Left ventricle myocardium superior (tissue), 1 donor: Measurements from ENCODE around the gene SEC11A. TPM values are rescaled to one million over a fixed set of nuclear protein-coding genes. Genes with fewer than 3 reads are reported as not detected.
"Not testable (repeated sequence)": the region's sequence is repeated elsewhere in the genome, so short reads cannot be mapped to it uniquely, and the experiment has no call there.

Source experiments
- ATAC-seq: fragments of 200-7000 bp; cut with Tn5 transposase; one replicate; pipeline ENCODE4 v1.9.1; 2020; ENCODE audit warnings: mild to moderate bottlenecking, moderate library complexity
- DNase-seq: peaks from one replicate; pipeline ENCODE4 v3.0.0-alpha.2; 2020
- intact Hi-C: fragments of 100-400 bp; cut with micrococcal nuclease; formaldehyde crosslinking; loops from one replicate; pipeline ENCODE4 v1.11.0; 2022
- long read RNA-seq: library from polyadenylated mRNA; unstranded; transcript quantifications from one replicate; pipeline ENCODE4 v2.0.0, GENCODE V29; 2021
- total RNA-seq: library from RNA; stranded (reverse); fragmentation: NEBNext Ultra II Directional; extraction: Animal tissue kit (Norgen Biotek cat#: 25700); gene quantifications from one replicate; pipeline ENCODE4 v1.2.1, GENCODE V29; 2021
- donor health status: DM: no; HTN: yes; CAD: no; lungs with severe emphysema.

The SEC11A gene
- total RNA-seq = 94.6 TPM
- long read RNA-seq, transcript SEC11A-209 (7 exons, 1,089 nt) = minor isoform, 24 of 65 reads
- long read RNA-seq, transcript SEC11A-201 (6 exons, 1,656 nt) = major isoform, 32 of 65 reads
- long read RNA-seq, partial matches to known transcripts = 0 of 65 reads
- long read RNA-seq, other reads (novel, unspliced or antisense) = 4 of 65 reads

- DNase-seq (peak; percentile 97), ATAC-seq (peak; percentile 99)
- intact Hi-C loops = no loop called here
Observed at GRCh38 chr15:84716036-84716732, at the start of gene SEC11A. Gene SEC11A (minus strand): TSS chr15:84716139. CDS start chr15:84716075, 64 bp downstream.

GRCh38 chr15:84765675-84766074 is 49.7 kb upstream of the SEC11A start:
- DNase-seq (no peak), ATAC-seq (no peak)
- intact Hi-C loops = no loop called here

GRCh38 chr15:84764989-84765388 is 49.0 kb upstream of the SEC11A start:
- intact Hi-C loops = no loop called here
- DNase-seq (no peak), ATAC-seq (no peak)

- no peak for ATAC-seq
- no peak for DNase-seq
- intact Hi-C loops = no loop called here
Observed at GRCh38 chr15:84764585-84764984, 48.6 kb upstream of the SEC11A start.

GRCh38 chr15:84762840-84763572 is 47.1 kb upstream of the SEC11A start:
- intact Hi-C loops = no loop called here

GRCh38 chr15:84761607-84762131 is 45.7 kb upstream of the SEC11A start:
- intact Hi-C loops = no loop called here
- ATAC-seq (no peak), DNase-seq (no peak)

More at GRCh38 chr15:84762840-84763572, 47.1 kb upstream of the SEC11A start:
- DNase-seq (no peak), ATAC-seq (no peak)

GRCh38 chr15:84760219-84760618 is 44.3 kb upstream of the SEC11A start:
- no peak for ATAC-seq

GRCh38 chr15:84759018-84759417 is 43.1 kb upstream of the SEC11A start:
- no peak for ATAC-seq
- intact Hi-C loops = no loop called here

More at GRCh38 chr15:84760219-84760618, 44.3 kb upstream of the SEC11A start:
- intact Hi-C loops = no loop called here
- no peak for DNase-seq

GRCh38 chr15:84755736-84756527 is 40.0 kb upstream of the SEC11A start:
- ATAC-seq (no peak), DNase-seq (no peak)
- intact Hi-C loops = no loop called here

More at GRCh38 chr15:84759018-84759417, 43.1 kb upstream of the SEC11A start:
- DNase-seq = no peak

- intact Hi-C loops, ATAC-seq, DNase-seq: not testable (repeated sequence)
Observed at GRCh38 chr15:84754889-84755288, 39.0 kb upstream of the SEC11A start.

- intact Hi-C loops = no loop called here
- ATAC-seq = peak; percentile 2
- no peak for DNase-seq
Observed at GRCh38 chr15:84752700-84753099, 36.8 kb upstream of the SEC11A start.

- intact Hi-C loops = no loop called here
- no peak for ATAC-seq
- no peak for DNase-seq
Observed at GRCh38 chr15:84752195-84752594, 36.3 kb upstream of the SEC11A start.

- intact Hi-C loops = not testable (repeated sequence)
Observed at GRCh38 chr15:84751721-84752120, 35.8 kb upstream of the SEC11A start.

GRCh38 chr15:84750583-84751092 is 34.7 kb upstream of the SEC11A start:
- intact Hi-C loops = no loop called here
- DNase-seq = no peak

More at GRCh38 chr15:84751721-84752120, 35.8 kb upstream of the SEC11A start:
- DNase-seq, ATAC-seq: not testable (repeated sequence)

GRCh38 chr15:84749111-84749991 is 33.4 kb upstream of the SEC11A start:
- ATAC-seq (peak; percentile 13), DNase-seq (peak; percentile 52)
- intact Hi-C loops = no loop called here

More at GRCh38 chr15:84750583-84751092, 34.7 kb upstream of the SEC11A start:
- ATAC-seq = no peak

- intact Hi-C loops = no loop called here
- DNase-seq (peak; percentile 94), ATAC-seq (peak; percentile 82)
Observed at GRCh38 chr15:84748274-84749110, 32.6 kb upstream of the SEC11A start, which contains the start of gene ZNF592. Gene ZNF592 (plus strand): TSS chr15:84748592. CDS start chr15:84782676, 34,084 bp downstream.
